ENCODE data around the gene IFNLR1.

IFNLR1 gene

DNA sequence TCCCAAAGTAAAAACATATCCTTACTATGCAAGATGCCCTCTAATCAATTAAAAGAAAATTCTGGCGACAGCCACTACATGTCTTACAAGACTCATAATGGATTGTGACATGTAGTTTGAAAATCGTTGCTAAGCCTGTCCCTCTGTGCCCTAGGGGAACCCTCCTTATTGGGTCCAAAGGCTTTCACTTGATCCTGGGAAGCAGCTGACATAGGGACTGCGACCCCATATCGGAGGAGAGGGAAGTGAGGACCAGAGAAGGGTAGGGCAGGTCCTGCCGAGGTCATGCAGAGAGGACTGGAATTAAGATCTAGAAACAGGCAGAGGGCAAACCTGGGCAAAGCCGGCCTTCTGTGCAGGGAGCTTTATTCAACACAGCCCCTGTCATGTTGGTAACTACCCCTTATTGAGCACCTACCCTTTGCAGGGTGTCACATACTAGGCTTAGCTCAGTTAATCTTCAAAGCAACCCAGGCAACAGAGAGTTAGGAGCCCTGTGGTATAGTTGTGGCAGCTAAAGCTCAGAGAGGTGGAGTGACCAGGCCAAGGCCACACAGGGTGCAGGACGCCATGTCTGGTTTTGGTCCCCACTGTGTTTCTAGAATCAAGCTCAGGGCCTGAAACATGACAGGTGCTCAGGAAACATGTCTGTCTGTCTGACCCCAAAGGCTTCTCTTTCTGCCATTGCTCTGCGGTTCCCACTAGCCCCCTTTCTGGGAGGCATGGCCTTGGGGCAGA lies 18.4 kb upstream of the IFNLR1 start:
- DNase-seq (ENCODE audit: low read depth), result no peak

DNA sequence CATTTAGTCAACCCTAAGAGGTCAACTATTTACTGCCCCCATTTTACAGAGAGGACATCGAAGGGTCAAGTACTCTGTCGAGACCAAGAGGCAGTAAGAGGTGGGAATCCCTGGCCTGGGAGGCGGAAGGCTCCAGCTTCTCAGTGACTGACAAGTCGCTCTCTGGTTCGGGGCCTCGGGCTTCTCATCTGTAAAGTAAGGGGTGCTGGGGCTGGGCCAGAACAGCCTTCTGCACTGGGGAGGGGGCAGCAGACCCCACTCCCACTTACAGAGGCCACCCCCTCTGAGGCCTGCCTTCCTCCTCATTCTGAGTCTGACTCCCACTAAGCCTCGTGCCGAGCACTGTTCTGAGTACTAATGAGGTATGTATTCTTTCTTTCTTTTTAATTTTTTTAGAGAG lies 17.0 kb upstream of the IFNLR1 start:
- DNase-seq (ENCODE audit: low read depth), result no peak

DNA sequence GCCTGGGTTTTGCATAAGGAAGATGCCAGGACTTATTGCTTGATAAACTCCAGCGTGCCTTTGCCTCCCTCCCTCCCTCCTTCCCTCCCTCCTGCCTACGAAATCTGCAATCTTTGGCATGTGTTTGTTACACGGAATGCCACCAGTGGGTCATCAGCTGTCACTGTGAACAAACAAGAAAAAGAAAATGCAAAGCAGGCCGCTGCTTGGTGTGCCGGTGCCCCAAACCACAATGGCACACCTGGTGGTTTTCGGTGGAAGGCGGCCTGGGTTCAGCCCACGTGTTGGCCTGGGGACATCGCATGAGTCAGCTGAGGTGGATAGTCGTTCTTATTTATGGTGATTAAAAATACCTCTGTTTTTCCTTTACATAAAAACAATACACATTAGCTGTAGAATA lies 16.3 kb upstream of the IFNLR1 start:
- no peak for DNase-seq (ENCODE audit: low read depth)

DNA sequence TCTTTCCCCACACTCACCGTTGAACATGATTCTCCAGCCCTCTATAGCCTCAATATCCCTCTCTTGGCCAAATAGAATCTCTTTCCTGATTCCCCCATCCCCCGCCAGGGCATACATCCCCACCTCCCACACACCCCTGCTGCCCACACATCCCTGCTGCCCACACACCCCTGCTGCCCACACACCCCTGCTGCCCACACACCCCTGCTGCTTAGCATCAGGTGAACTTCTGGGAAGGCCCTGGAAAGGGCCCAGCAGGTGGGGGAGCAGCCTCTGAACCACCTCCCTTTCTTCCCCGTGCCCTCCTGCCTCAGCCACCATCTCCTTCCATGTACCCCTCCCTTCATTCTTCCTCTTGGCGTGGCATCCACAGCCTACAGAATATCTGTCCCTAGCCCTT lies 15.9 kb upstream of the IFNLR1 start:
- no peak for DNase-seq (ENCODE audit: low read depth)

DNA sequence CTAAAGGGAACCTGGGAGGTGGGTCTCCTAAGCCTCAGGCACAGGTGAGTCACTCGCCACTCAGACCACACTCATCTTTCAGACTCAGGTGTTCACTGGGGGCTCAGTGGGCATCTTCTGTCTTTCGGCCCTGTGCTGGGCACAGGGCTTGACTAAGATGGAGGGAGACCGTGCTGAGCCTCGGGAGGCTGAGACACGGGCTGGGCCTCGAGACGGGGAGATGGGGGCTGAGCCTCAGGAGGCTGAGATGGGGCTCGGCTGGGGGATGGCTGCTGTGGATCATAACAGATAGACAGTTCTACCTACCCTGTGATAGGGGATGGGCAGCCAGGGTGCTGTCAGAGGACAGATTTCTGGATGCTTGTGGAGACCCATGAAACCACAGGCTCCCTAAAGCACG lies 15.5 kb upstream of the IFNLR1 start:
- no peak for DNase-seq (ENCODE audit: low read depth)

DNA sequence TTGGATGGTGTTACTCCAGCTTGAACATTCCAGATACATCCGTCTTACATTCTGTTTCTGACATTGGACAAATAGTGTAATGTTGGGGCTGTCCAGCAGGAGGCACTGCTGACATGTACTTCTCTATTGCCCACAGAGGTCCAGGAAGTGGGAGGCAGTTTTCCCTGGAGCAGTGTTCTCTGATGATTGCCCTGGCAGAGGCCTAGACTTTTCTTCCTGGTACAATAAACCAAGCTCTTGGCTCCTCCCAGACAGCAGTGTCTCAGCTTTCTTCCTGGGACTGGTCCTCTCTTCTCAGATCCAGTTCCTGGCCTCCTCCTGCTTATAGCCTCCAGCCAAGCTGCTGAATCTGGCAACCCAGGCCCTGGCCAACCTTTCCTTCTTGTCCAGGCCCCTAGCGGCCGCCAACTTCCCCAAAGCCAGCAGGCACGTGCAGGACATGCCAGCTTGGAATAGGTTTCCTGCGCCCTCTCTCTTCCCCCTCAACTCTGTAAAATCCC lies 14.9 kb upstream of the IFNLR1 start:
- DNase-seq (ENCODE audit: low read depth), result peak; percentile 71

DNA sequence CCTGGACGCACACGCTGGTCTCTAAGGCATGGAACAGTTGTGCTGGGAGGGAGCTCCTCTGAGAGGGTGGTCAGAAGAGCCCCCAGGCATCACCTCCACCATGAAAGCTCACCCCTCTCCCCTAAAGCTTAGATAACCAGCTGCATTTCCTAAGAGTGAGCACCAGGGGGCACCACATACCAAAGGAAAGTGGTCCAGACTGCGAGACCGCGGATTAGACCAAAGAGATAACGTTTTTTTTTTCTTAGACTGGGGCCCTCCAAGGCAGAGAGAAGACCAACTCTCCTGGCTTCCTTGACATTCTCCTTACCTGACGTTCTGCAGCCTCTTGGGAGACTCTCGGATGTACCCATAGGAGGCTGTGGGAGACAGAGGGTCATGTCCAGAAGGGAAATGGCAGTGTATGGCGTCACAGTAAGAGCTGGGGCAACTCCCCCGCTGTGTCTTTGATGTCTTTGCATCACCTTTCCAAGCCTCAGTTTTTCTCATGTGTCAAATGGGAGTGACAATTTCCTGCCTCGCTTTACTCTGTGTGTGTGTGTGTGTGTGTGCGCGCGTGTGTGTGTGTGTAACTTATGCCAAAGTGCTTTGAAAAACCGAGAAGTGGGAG lies 12.3 kb upstream of the IFNLR1 start:
- no peak for DNase-seq (ENCODE audit: low read depth)

DNA sequence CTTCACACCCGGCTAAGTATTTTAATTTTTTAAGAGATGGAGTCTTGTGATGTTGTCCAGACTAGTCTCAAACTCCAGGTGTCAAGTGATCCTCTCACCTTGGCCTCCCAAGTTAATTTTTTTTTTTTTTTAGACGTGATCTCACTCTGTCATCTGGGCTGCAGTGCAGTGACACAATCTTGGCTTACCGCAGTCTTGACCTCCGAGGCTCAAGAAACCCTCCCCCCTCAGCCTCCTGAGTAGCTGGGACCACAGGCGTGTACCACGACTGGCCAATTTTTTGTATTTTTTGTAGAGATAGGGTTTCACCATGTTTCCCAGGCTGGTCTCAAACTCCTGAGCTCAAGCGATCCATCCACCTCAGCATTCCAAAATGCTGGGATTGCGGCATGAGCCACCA lies 11.7 kb upstream of the IFNLR1 start:
- no peak for DNase-seq (ENCODE audit: low read depth)

DNA sequence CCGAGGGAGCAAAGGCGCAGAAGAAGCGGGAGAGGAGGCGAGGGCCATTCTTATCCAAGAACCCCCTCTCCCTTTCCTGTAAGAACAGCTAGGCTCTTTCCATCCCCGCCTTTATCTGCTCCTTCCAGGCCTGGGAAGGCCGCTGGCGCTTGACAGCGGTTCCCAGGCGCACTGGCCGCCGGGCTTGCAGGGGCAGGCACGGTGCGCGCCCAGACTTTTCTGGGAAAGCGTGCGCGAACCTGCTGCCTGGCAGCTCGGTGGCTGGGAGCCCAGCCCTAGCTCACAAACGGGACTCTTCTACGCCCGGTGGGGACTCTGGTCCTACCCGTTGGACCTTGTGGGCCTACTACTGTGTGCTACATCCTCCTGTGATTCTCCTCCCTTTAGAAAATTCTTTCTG lies 8.8 kb upstream of the IFNLR1 start:
- DNase-seq (ENCODE audit: low read depth), result no peak

DNA sequence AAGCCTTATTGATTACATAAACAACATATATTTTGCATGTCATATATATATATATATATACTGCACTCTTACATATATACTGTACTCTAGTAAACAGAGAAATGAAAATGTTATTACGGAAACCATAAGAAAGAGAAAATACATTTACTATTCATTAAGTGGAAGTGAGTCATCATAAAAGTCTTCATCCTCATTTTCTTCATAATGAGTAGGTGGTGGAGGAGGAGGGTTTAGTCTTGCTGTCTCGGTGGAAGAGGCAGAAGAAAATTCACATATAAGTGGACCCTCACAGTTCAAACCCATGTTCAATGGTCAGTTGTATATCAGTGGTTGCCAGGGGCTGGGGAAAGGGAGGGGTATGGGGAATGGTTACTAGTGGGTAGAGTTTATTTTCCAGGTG lies 8.0 kb upstream of the IFNLR1 start:
- DNase-seq (ENCODE audit: low read depth), result no peak

DNA sequence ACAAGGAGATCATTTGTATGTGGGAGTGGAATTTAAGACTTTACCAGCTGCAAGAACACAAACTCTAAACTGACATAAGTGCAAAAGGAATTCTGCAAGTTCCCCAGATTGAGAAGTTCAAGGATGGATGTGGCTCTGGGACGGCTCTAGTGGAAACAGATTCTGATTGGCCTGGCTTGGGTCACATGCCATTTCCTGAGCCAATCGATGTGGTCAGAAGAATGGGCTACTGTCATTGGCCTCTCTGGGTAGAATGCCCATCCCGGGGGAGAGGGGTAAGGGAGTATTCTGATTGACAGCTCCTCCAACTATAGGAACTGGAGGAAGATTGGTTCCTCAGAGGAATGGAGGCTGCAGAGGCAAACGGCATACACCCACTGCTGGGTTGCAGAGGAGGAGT lies 6.0 kb upstream of the IFNLR1 start:
- no peak for DNase-seq (ENCODE audit: low read depth)

DNA sequence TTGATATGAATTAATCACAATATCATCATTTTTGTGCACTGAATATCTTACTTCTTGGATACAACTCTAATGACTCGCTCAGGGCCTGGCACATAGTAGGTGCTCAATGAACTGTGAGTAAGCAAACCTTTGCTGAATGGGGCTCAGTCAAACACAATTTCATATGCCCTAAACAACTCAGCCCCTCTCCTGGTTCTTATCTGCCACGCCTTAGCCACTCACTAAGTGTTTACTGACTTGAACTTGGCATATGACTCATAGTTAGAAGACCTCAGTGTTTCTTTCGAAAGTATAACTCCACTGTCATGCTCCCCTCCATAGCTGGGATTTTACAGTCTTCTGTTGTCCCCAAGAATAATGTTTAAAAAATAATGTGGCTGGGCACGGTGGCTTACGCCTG lies 4.8 kb upstream of the IFNLR1 start:
- DNase-seq (ENCODE audit: low read depth), result no peak

DNA sequence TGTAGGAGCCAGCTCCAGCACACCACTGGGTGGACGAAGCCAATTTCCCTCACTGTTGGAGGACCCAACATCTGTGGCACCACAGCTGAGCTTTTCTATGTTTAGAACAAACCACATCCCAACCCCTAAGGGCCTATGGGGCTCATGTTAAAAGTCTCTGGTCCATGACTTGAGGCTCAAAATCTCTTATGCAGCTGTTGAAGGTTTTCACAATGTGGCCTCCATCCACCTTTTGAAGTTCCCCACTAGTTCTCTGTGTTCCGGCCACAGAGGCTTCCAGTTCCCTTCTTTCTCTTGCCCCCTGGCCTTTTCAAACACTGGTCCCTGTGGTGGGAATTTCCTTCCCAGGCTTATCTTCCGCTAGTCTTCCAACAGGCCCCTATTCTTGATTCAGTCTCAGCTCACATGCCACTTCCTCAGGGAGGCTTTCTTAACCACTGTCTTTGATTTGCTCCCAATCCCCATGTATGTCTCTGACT lies 3.9 kb upstream of the IFNLR1 start:
- no peak for DNase-seq (ENCODE audit: low read depth)

DNA sequence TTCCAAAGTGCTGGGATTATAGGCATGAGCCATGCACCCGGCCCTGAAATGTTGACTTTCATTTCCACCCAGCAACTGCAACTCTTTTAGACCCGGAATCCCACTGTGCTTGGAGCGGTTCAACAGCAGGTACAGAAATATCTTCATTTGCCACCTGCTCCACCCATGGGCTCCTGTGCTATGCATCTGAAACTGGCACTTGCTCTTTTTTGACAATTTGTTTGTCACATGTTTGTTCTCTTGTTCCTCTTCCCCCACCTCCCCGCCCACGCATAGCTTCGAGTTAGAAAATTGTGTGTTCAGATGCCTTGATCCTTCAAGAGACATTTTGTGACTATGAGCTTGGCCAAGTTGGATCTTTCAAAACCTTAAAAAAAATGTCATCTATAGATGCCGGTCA lies 2.4 kb upstream of the IFNLR1 start:
- no peak for DNase-seq (ENCODE audit: low read depth)

DNA sequence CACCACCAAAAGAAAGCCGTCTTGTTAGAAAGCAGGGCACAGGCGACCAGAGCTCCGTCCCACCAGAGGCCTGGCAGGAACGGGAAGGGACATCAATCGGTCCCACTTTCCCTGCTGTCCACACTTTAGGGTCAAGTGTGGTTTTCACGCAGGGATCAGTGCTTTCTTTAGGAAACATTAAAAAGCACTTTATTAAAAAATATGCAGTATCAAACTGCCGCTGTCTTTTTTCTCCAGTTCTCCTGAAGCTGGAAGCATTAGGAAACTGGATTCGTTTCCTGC lies 437 bp downstream of the IFNLR1 start:
- DNase-seq (ENCODE audit: low read depth), result no peak

DNA sequence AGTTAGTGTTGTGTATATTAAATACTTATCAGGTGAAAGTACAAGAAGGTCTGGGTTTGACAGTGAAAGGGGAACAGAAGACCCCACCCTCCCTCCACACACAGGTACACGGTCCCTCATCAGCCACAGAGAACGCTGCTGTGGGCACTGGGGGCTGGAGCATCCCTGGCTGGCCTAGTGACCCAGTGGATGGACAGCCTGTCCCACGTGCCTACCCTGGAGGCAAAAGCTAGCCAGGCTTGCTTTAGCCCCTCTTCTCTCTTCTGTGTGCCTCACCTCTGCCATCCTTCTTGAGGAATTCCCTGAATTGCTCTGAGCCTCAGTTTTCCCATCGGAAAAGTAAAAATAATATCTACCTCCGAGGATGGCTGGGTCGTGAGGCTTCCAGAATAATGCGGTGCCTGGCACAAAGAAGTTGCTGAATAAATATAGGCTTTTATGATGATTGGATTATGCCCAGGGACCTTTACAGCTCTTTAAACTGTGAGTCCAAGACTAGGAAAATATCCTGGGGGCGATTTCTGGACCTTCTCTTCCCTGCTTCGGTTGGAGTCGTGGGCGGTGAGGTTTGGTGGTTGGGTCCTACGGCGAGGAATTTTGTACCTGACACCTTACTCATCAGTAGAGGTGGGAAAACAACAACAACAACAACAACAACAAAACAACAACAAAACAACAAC lies 918 bp downstream of the IFNLR1 start:
- DNase-seq (ENCODE audit: low read depth), result no peak

DNA sequence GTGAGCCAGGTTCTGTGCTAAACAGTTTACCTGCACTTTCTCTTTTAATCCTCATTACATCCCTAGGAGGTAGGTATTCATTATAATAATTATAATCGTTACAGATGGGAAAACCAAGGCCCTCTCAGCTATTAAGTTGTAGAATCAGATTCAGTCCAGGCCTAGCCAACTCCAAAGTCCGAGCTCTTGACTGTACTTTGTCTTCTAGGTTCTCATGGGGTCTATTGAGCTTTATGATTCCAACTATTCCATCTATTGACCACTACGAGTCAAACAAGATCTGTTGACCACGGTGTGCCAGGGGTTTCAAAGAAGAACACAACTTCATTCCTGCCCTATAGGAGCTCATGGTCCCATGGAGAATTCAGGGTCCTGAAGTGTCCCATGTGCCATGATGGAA lies 2.0 kb downstream of the IFNLR1 start:
- no peak for DNase-seq (ENCODE audit: low read depth)

DNA sequence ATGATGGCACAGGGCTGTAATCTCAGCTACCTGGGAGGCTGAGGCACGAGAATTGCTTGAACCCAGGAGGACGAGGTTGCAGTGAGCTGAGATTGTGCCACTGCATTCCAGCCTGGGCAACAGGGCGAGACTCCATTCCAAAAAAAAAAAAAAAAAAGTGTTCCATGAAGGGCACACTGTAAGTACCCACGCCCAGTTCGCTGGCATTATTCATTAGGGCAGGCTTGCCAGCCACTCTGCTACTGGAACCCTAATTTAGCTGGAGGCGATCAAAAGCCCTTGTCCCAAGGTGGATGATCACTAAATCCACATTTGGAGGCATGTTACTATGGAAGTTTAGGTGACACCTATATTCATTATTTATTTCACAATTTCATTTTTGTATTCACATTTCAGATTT lies 5.0 kb downstream of the IFNLR1 start:
- DNase-seq (ENCODE audit: low read depth), result no peak

DNA sequence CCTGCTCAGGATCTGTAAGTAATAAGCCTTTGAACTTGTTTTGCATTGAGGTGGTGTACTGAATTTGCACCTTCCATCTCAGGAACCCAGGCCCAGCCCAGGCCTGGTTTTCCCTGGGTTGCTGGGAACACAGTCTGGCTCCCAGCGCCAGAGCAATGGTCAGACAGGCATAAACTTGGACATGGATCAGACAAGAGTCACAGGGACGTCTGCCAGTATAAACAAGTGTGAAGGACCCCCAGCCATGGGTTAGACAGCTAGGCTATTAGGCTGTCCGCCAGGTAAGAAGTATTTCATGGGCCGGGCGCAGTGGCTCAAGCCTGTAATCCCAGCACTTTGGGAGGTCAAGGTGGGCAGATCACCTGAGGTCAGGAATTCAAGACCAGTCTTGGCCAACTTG lies 5.5 kb downstream of the IFNLR1 start:
- no peak for DNase-seq (ENCODE audit: low read depth)

DNA sequence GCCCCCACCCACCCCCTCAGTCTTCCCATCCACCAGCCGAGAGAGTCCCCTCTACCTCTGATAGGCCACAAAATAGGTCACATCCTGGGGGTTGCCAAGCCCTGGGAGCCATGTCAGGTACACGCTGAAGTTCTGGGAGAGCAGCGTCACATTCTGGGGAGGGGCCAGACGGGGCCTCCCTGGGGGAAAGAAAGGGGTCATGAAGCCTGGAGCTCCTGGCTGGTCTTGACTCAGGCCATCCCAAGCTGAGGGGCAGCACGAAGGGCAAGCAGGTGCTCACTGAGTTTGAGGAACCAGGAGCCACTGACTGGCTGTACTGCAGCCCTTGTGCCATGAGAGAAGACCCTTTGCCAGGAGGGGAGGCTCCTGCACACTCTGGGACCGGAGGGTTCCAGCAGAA lies 6.4 kb downstream of the IFNLR1 start:
- no peak for DNase-seq (ENCODE audit: low read depth)

DNA sequence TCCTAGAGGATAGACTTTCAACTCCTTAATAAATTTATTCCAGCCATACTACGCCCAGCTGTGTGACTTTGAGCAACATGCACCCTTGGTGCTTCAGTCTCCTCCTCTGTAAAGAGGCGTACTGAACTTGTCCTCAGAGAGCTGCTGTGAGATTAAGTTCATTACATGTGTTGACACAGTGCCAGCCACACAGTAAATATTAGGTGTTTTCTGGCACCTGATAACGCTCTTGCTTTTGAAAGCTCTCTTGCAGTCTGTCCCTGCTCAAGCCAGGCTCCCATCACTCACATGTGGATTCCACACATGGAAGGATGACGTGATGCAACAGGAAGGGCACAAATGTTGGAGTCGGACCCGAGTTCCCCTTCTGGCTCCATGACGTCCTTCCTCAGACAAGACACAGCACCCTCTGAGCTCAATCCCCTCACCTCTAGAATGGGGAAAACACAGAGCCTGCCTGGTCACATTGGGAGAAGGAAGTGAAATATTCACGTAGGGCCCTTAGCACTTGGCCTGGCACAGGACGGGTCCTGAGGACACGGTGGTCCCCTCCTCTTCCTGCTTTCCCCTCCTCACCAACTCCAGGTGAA lies 7.7 kb downstream of the IFNLR1 start:
- DNase-seq (ENCODE audit: low read depth), result no peak

DNA sequence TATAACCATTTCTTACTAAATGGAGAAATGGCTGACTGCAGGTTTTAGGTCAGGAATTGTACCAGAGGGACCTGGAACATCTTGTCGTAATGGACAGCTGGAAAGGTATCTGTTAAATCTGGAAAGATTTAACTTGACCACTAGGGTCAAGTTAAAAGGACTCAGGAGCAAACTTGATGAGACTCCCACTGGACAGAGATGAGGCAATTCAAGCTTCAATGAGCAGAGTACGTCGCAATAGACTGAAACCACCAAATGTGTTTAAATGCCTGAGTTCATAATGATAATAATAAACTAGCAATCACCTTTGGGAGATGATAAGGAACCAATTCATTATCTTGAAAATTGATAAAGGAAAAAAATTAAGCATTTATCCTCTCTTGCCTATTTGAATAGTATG lies 8.7 kb downstream of the IFNLR1 start:
- no peak for DNase-seq (ENCODE audit: low read depth)

DNA sequence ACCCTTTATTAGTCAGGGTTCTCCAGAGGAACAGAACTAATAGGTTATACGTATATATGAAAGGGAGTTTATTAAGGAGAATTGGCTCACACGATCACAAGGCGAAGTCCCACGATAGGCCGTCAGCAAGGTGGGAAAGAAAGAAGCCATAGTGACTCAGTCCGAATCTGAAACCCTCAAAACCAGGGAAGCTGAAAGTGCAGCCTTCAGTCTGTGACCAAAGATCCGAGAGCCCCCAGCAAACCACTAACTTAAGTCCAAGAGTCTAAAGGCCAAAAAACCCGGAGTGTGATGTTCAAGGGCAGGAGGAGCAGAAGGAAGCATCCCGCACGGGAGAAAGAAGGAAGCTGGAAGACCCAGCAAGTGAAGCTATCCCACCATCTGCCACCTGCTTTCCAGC lies 9.9 kb downstream of the IFNLR1 start:
- DNase-seq (ENCODE audit: low read depth), result no peak
